ENCODE data around the gene ACAD10.

DNA sequence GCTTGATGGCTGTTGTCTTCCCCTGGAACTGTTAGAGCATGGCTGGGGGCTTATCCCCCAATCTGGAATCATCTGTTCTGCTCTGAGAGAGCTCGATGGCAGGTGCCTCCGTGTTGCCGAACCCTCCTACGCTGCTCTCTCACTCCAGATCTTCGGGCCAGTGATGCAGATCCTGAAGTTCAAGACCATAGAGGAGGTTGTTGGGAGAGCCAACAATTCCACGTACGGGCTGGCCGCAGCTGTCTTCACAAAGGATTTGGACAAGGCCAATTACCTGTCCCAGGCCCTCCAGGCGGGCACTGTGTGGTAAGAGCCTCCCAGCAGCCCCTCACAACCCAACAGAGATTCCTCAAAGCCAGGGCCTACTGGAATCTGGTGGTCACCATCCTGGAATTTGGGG, 113.9 kb downstream of the ACAD10 start:
- TF ChIP-seq, protein P1, sequence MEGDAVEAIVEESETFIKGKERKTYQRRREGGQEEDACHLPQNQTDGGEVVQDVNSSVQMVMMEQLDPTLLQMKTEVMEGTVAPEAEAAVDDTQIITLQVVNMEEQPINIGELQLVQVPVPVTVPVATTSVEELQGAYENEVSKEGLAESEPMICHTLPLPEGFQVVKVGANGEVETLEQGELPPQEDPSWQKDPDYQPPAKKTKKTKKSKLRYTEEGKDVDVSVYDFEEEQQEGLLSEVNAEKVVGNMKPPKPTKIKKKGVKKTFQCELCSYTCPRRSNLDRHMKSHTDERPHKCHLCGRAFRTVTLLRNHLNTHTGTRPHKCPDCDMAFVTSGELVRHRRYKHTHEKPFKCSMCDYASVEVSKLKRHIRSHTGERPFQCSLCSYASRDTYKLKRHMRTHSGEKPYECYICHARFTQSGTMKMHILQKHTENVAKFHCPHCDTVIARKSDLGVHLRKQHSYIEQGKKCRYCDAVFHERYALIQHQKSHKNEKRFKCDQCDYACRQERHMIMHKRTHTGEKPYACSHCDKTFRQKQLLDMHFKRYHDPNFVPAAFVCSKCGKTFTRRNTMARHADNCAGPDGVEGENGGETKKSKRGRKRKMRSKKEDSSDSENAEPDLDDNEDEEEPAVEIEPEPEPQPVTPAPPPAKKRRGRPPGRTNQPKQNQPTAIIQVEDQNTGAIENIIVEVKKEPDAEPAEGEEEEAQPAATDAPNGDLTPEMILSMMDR (IDR thresholded peaks at IDR 0.05; ENCODE audit: low read length) = no peak
- no peak for TF ChIP-seq EZH2phosphoT487 (IDR thresholded peaks at IDR 0.05; ENCODE audit: low read length)

All from MM.1S (cell line).